Mesenchymal stem cell (in vitro differentiated cells and primary cell): ENCODE measurements around the gene ATP10D.

Source experiments
- DNase-seq: peaks from one replicate; pipeline ENCODE4 v3.0.0-alpha.2; 2013
- H2AFZ ChIP-seq: one replicate; pipeline ENCODE4 v1.6.1; 2013; ENCODE audit warnings: low read depth, mild to moderate bottlenecking, control low read depth, inconsistent platforms, low read length, moderate library complexity
- H2AK5ac ChIP-seq: 2 replicates; pipeline ENCODE4 v1.6.1; 2013; ENCODE audit warnings: low read length, moderate library complexity, mild to moderate bottlenecking, inconsistent platforms; ENCODE audit not compliant: severe bottlenecking
- H2BK120ac ChIP-seq: one replicate; pipeline ENCODE4 v1.6.1; 2013; ENCODE audit warnings: low read depth, mild to moderate bottlenecking, inconsistent platforms, low read length, moderate library complexity
- H2BK12ac ChIP-seq, 2 experiments: one replicate each; pipeline ENCODE4 v1.6.1; 2013; ENCODE audit warnings: inconsistent platforms in 2 of 2, low read length in 2 of 2, mild to moderate bottlenecking in 2 of 2, moderate library complexity in 2 of 2, control low read depth in 1 of 2
- H2BK15ac ChIP-seq: one replicate; pipeline ENCODE4 v1.6.1; 2013; ENCODE audit warnings: mild to moderate bottlenecking, low read depth, inconsistent platforms; ENCODE audit not compliant: poor library complexity, severe bottlenecking
- H2BK5ac ChIP-seq: 2 replicates; pipeline ENCODE4 v1.6.1; 2013; ENCODE audit warnings: low read depth, mild to moderate bottlenecking, low read length, control low read depth, inconsistent platforms; ENCODE audit not compliant: poor library complexity, severe bottlenecking
- H3K14ac ChIP-seq, 2 experiments: one replicate each; pipeline ENCODE4 v1.6.1; 2013; ENCODE audit warnings: inconsistent platforms in 2 of 2, low read length in 2 of 2, control low read depth in 1 of 2, mild to moderate bottlenecking in 1 of 2, moderate library complexity in 1 of 2
- H3K18ac ChIP-seq, 2 experiments: one replicate each; pipeline ENCODE4 v1.6.1; 2013; ENCODE audit warnings: inconsistent platforms in 2 of 2, low read length in 2 of 2, control low read depth in 1 of 2, low read depth in 1 of 2, mild to moderate bottlenecking in 1 of 2
- H3K23ac ChIP-seq, 2 experiments: one replicate each; pipeline ENCODE4 v1.6.1; 2013; ENCODE audit warnings: inconsistent platforms in 2 of 2, low read length in 2 of 2, mild to moderate bottlenecking in 2 of 2, moderate library complexity in 2 of 2, control low read depth in 1 of 2
- H3K27ac ChIP-seq: 2 replicates; pipeline ENCODE4 v1.5.1; 2013; ENCODE audit warnings: mild to moderate bottlenecking, moderate library complexity, low read length, control low read depth, inconsistent platforms; ENCODE audit not compliant: poor library complexity, severe bottlenecking
- H3K27me3 ChIP-seq, 2 experiments: 2 replicates each; pipeline versions ENCODE4 v1.6.1 to v1.7.0; 2013; ENCODE audit warnings: low read length in 2 of 2, mild to moderate bottlenecking in 2 of 2, moderate library complexity in 2 of 2, control low read depth in 1 of 2, inconsistent platforms in 1 of 2; ENCODE audit not compliant: control insufficient read depth in 1 of 2, insufficient read depth in 1 of 2
- H3K36me3 ChIP-seq, 2 experiments: 2 replicates each; pipeline versions ENCODE4 v1.6.1 to v1.7.0; 2013; ENCODE audit warnings: low read length in 2 of 2, control low read depth in 1 of 2, inconsistent platforms in 1 of 2, low read depth in 1 of 2, mild to moderate bottlenecking in 1 of 2; ENCODE audit not compliant: insufficient read depth in 2 of 2, control insufficient read depth in 1 of 2
- H3K4ac ChIP-seq, 2 experiments: one replicate each; pipeline ENCODE4 v1.6.1; 2013; ENCODE audit warnings: inconsistent platforms in 2 of 2, low read length in 2 of 2, mild to moderate bottlenecking in 2 of 2, moderate library complexity in 2 of 2, control low read depth in 1 of 2, low read depth in 1 of 2
- H3K4me1 ChIP-seq: 2 replicates; pipeline ENCODE4 v1.6.1; 2013; ENCODE audit warnings: low read depth, low read length, control low read depth; ENCODE audit not compliant: control insufficient read depth, insufficient read depth
- H3K4me2 ChIP-seq: 2 replicates; pipeline ENCODE4 v1.6.1; 2013; ENCODE audit warnings: low read length, mild to moderate bottlenecking, inconsistent platforms; ENCODE audit not compliant: poor library complexity, severe bottlenecking
- H3K4me3 ChIP-seq, 2 experiments: 2 replicates each; pipeline versions ENCODE4 v1.5.1 to v1.7.0; 2013; ENCODE audit warnings: low read length in 2 of 2, mild to moderate bottlenecking in 2 of 2, control low read depth in 1 of 2, low read depth in 1 of 2; ENCODE audit not compliant: insufficient read depth in 1 of 2
- H3K79me1 ChIP-seq: replicated peaks from 2 replicates; pipeline ENCODE4 v1.6.1; 2013; ENCODE audit warnings: mild to moderate bottlenecking, control low read depth, low read length, inconsistent platforms; ENCODE audit not compliant: poor library complexity, severe bottlenecking
- H3K9ac ChIP-seq: 2 replicates; pipeline ENCODE4 v1.7.0; 2013; ENCODE audit warnings: mild to moderate bottlenecking, low read length, moderate library complexity
- H3K9me3 ChIP-seq: 2 replicates; pipeline ENCODE4 v1.7.0; 2013; ENCODE audit warnings: mild to moderate bottlenecking, low read length; ENCODE audit not compliant: control insufficient read depth
- H4K8ac ChIP-seq: one replicate; pipeline ENCODE4 v1.6.1; 2013; ENCODE audit warnings: inconsistent platforms, mild to moderate bottlenecking, low read length, moderate library complexity
- H4K91ac ChIP-seq: one replicate; pipeline ENCODE4 v1.6.1; 2013; ENCODE audit warnings: mild to moderate bottlenecking, low read length, inconsistent platforms
- WGBS: methylation state at CpG from one replicate; pipeline ENCODE4 v1.1.7; 2013; ENCODE audit warnings: mixed read lengths; 5-methylcytosine and 5-hydroxymethylcytosine counted together

The ATP10D gene

DNA sequence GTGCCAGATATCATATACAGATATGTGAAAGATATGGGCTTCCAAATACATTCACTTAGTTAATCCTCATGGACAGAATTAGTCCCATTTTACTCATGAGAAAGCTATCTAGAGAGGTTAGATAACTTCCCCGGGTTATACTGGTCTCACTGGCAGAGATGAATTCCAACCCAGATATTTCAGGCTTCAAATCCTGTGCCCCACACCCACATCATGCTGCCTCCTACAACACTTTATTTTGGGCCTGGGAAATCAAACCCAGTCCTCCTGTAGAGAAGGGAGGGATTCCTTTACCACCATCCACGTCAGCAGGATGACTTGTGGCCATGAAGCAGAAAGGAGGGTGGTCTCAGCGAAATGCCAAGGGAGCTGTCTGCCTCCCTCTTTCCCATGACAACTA is 113.8 kb downstream of the ATP10D start:
- H2AK5ac ChIP-seq: no peak overlapping the region

GRCh38 chr4:47606482-47606881 is 121.4 kb downstream of the ATP10D start:
- no peak overlapping the region for H3K27ac ChIP-seq
- WGBS: 97% methylated on average over 2 of the region's 3 CpGs
- no peak overlapping the region for H2BK12ac ChIP-seq
- no peak overlapping the region for H3K9ac ChIP-seq
- H3K18ac ChIP-seq: no peak overlapping the region
- no peaks in the 10 kb centered on the region for H3K4me1 ChIP-seq
- H2AFZ ChIP-seq: no peak overlapping the region
- H3K36me3 ChIP-seq: peaks cover 0 to 3% of the 10 kb centered on the region in 2 experiments
- H2BK5ac ChIP-seq: no peak overlapping the region
- DNase-seq: no peak
- H3K4me3 ChIP-seq: no peak overlapping the region
- H3K23ac ChIP-seq: no peak overlapping the region
- H3K14ac ChIP-seq: no peak overlapping the region
- no peak overlapping the region for H2BK120ac ChIP-seq
- no peaks in the 10 kb centered on the region for H3K27me3 ChIP-seq
- H3K4ac ChIP-seq: no peak overlapping the region
- H4K91ac ChIP-seq: no peak overlapping the region
- H2BK15ac ChIP-seq: no peak overlapping the region
- H3K79me1 ChIP-seq: no peaks in the 10 kb centered on the region
- no peak overlapping the region for H4K8ac ChIP-seq
- H3K4me2 ChIP-seq: no peak overlapping the region
- H2AK5ac ChIP-seq: no peak overlapping the region
- H3K9me3 ChIP-seq: no peaks in the 10 kb centered on the region

More for the DNA sequence above, 113.8 kb downstream of the ATP10D start:
- H3K9me3 ChIP-seq: no peaks in the 10 kb centered on the region
- no peak overlapping the region for H2BK120ac ChIP-seq
- H4K91ac ChIP-seq: no peak overlapping the region
- no peaks in the 10 kb centered on the region for H3K79me1 ChIP-seq
- H3K4me3 ChIP-seq: no peak overlapping the region
- H3K23ac ChIP-seq: no peak overlapping the region
- no peak overlapping the region for H4K8ac ChIP-seq
- no peak overlapping the region for H3K9ac ChIP-seq
- DNase-seq: no peak
- H3K4me2 ChIP-seq: no peak overlapping the region
- H3K18ac ChIP-seq: peak overlapping the region in 1 of 2 experiments; percentile 34
- no peak overlapping the region for H3K14ac ChIP-seq
- no peak overlapping the region for H2BK15ac ChIP-seq
- no peak overlapping the region for H3K27ac ChIP-seq
- peaks cover 0 to 5% of the 10 kb centered on the region in 2 experiments for H3K36me3 ChIP-seq
- WGBS: 85% methylated on average over 2 of the region's 3 CpGs
- no peak overlapping the region for H3K4ac ChIP-seq
- no peaks in the 10 kb centered on the region for H3K27me3 ChIP-seq
- H2BK5ac ChIP-seq: no peak overlapping the region
- H2AFZ ChIP-seq: no peak overlapping the region
- peaks cover 2% of the 10 kb centered on the region for H3K4me1 ChIP-seq
- H2BK12ac ChIP-seq: no peak overlapping the region

DNA sequence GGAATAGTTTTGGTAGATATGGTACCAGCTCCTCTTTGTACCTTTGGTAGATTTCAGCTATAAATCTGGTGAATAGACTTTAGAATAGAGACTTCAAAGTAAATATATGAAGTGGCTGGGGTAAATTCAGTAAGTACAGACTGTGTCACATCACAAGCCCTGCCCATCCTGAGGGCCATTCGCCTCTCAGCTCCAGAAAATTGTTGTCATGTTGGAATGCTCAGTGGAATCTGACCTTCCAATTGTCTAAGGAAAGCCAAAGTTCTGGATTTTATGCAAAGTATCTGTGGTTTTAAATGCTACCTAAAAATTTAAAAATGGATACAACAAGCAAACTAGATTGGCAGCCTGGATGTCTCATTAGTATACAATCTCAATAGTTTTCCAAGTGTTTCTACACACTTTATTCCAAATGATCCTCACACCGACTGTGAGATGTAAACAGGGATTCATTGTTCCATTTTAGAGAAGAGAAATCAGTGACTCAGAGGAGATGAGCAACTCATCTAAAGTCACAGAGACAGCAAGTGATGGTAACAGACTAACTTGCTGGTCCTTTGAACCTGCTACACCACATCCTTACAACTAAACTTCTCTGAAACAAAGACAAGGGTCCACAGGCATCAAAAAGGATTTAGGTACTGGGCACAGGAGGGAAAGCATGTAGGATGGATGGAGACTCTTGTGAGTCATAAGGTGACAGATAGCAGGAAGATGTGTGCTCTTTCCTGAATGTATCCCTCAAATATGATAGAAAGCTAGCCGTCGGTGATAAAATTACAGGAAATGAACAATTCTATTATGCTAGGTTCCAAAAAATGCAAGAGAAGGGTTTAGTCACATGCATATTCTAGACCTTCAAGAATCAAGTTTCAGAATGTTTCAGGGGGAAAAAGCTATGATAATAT is 127.3 kb downstream of the ATP10D start:
- Histone ChIP-seq H3K14ac (no peak overlapping the region), H4K8ac (no peak overlapping the region), H3K18ac (no peak overlapping the region), H3K36me3 (no peaks in the 10 kb centered on the region), H3K4me3 (no peak overlapping the region), H3K27ac (no peak overlapping the region), H2BK120ac (no peak overlapping the region), H2BK5ac (no peak overlapping the region), H2AK5ac (no peak overlapping the region), H3K9ac (no peak overlapping the region), H3K4me1 (no peaks in the 10 kb centered on the region), H3K4ac (no peak overlapping the region), H3K27me3 (no peaks in the 10 kb centered on the region), H3K4me2 (no peak overlapping the region), H2BK15ac (no peak overlapping the region), H4K91ac (no peak overlapping the region), H2AFZ (no peak overlapping the region), H3K9me3 (no peaks in the 10 kb centered on the region), H2BK12ac (no peak overlapping the region), H3K23ac (no peak overlapping the region), H3K79me1 (no peaks in the 10 kb centered on the region)
- 73% methylated on average over 2 of the region's 4 CpGs for WGBS
- peak; percentile 10 for DNase-seq

GRCh38 chr4:47615385-47615784 is 130.3 kb downstream of the ATP10D start:
- no peak overlapping the region for H3K27ac ChIP-seq
- H3K4me3 ChIP-seq: no peak overlapping the region
- no peak overlapping the region for H4K8ac ChIP-seq
- no peak overlapping the region for H2BK12ac ChIP-seq
- no peak overlapping the region for H4K91ac ChIP-seq
- no peak overlapping the region for H3K18ac ChIP-seq
- no peak overlapping the region for H3K23ac ChIP-seq
- H2BK120ac ChIP-seq: no peak overlapping the region
- H3K79me1 ChIP-seq: no peaks in the 10 kb centered on the region
- no peaks in the 10 kb centered on the region for H3K27me3 ChIP-seq
- no peak overlapping the region for H2BK5ac ChIP-seq
- H3K4me2 ChIP-seq: no peak overlapping the region
- H3K36me3 ChIP-seq: no peaks in the 10 kb centered on the region
- no peak overlapping the region for H3K9ac ChIP-seq
- H3K14ac ChIP-seq: no peak overlapping the region
- H3K9me3 ChIP-seq: no peaks in the 10 kb centered on the region
- no peak overlapping the region for H3K4ac ChIP-seq
- DNase-seq: no peak
- H3K4me1 ChIP-seq: no peaks in the 10 kb centered on the region
- H2AFZ ChIP-seq: no peak overlapping the region
- H2BK15ac ChIP-seq: no peak overlapping the region
- 89% methylated on average over 3 of the region's 4 CpGs for WGBS
- H2AK5ac ChIP-seq: no peak overlapping the region
